ENCODE results near the gene LGALS4. TPM values are rescaled to one million over a fixed set of nuclear protein-coding genes. Genes with fewer than 3 reads are reported as not detected.
A peak's percentile ranks its signal among the peaks of the same experiment; 100 is the strongest.
"Not testable (repeated sequence)": the region's sequence is repeated elsewhere in the genome, so short reads cannot be mapped to it uniquely, and the experiment has no call there.

LGALS4 gene
- polyA plus RNA-seq, 4 donors, result 1,130 to 3,807 (median 2,480) TPM

GRCh38 chr19:38792250-38793111 is 20.3 kb downstream of the LGALS4 start:
- Histone ChIP-seq H3K36me3 (ENCODE audit: control insufficient read depth in 3 of 3, insufficient read depth in 2 of 3, low read depth in 1 of 3, low read length in 3 of 3) (no peaks in the 10 kb centered on the region), H3K4me1 (ENCODE audit: control insufficient read depth in 3 of 3, insufficient read depth in 2 of 3, low read depth in 1 of 3, low read length in 2 of 3) (peaks cover 0 to 17% (median 0%) of the 10 kb centered on the region in 3 donors), H3K27me3 (ENCODE audit: control insufficient read depth in 3 of 3, insufficient read depth in 3 of 3, low read length in 3 of 3) (no peaks in the 10 kb centered on the region), H3K27ac (ENCODE audit: low read depth in 1 of 3, low read length in 2 of 3) (peak overlapping the region in 2 of 3 donors; percentile 33 to 63), H3K4me3 (ENCODE audit: low read depth in 1 of 3, low read length in 3 of 3) (peak overlapping the region in 2 of 3 donors; percentile 16 to 42), H3K9me3 (ENCODE audit: control insufficient read depth in 2 of 2, insufficient read depth in 1 of 2, low read depth in 1 of 2, low read length in 1 of 2) (no peaks in the 10 kb centered on the region)
- 12 to 20% (median 16%) methylated on average over 58 to 66 of the region's 71 CpGs for WGBS, 3 donors
- FAIRE-seq (no peak), DNase-seq (peak in 1 of 2 donors; percentile 80)

- not testable (repeated sequence) for H3K27ac ChIP-seq (ENCODE audit: low read depth in 1 of 3, low read length in 2 of 3); FAIRE-seq; H3K36me3 ChIP-seq (ENCODE audit: control insufficient read depth in 3 of 3, insufficient read depth in 2 of 3, low read depth in 1 of 3, low read length in 3 of 3); DNase-seq; H3K9me3 ChIP-seq (ENCODE audit: control insufficient read depth in 2 of 2, insufficient read depth in 1 of 2, low read depth in 1 of 2, low read length in 1 of 2); H3K27me3 ChIP-seq (ENCODE audit: control insufficient read depth in 3 of 3, insufficient read depth in 3 of 3, low read length in 3 of 3)
- no CpG with 5 or more reads among the region's 40 CpGs for WGBS, 3 donors
- peak overlapping the region in 1 of 3 donors; percentile 22 for H3K4me3 ChIP-seq (ENCODE audit: low read depth in 1 of 3, low read length in 3 of 3)
- peaks cover 0 to 17% (median 0%) of the 10 kb centered on the region in 3 donors for H3K4me1 ChIP-seq (ENCODE audit: control insufficient read depth in 3 of 3, insufficient read depth in 2 of 3, low read depth in 1 of 3, low read length in 2 of 3)
Observed at GRCh38 chr19:38791451-38792064, 21.2 kb downstream of the LGALS4 start.

GRCh38 chr19:38790507-38791403 is 22.0 kb downstream of the LGALS4 start:
- WGBS, 3 donors, result 67 to 85% (median 78%) methylated on average over 11 to 16 of the region's 49 CpGs
- not testable (repeated sequence) for H3K27me3 ChIP-seq (ENCODE audit: control insufficient read depth in 3 of 3, insufficient read depth in 3 of 3, low read length in 3 of 3); H3K36me3 ChIP-seq (ENCODE audit: control insufficient read depth in 3 of 3, insufficient read depth in 2 of 3, low read depth in 1 of 3, low read length in 3 of 3); FAIRE-seq; H3K27ac ChIP-seq (ENCODE audit: low read depth in 1 of 3, low read length in 2 of 3); DNase-seq; H3K9me3 ChIP-seq (ENCODE audit: control insufficient read depth in 2 of 2, insufficient read depth in 1 of 2, low read depth in 1 of 2, low read length in 1 of 2)
- peak overlapping the region in 1 of 3 donors; percentile 22 for H3K4me3 ChIP-seq (ENCODE audit: low read depth in 1 of 3, low read length in 3 of 3)
- peaks cover 0 to 17% (median 0%) of the 10 kb centered on the region in 3 donors for H3K4me1 ChIP-seq (ENCODE audit: control insufficient read depth in 3 of 3, insufficient read depth in 2 of 3, low read depth in 1 of 3, low read length in 2 of 3)

- H3K4me3 ChIP-seq (ENCODE audit: low read depth in 1 of 3, low read length in 3 of 3), result no peak within 1 kb of the TSS
- no peaks in the 10 kb centered on the region for H3K27me3 ChIP-seq (ENCODE audit: control insufficient read depth in 3 of 3, insufficient read depth in 3 of 3, low read length in 3 of 3)
- DNase-seq, result peak in 1 of 2 donors; percentile 41
- H3K27ac ChIP-seq (ENCODE audit: low read depth in 1 of 3, low read length in 2 of 3), result no peak within 1 kb of the TSS
- 62 to 71% (median 69%) methylated on average over 11 to 14 of the region's 17 CpGs for WGBS, 3 donors
- no peaks in the 10 kb centered on the region for H3K36me3 ChIP-seq (ENCODE audit: control insufficient read depth in 3 of 3, insufficient read depth in 2 of 3, low read depth in 1 of 3, low read length in 3 of 3)
- H3K4me1 ChIP-seq (ENCODE audit: control insufficient read depth in 3 of 3, insufficient read depth in 2 of 3, low read depth in 1 of 3, low read length in 2 of 3), result peaks cover 0 to 20% (median 0%) of the 10 kb centered on the region in 3 donors
- peaks cover 0 to 5% of the 10 kb centered on the region in 2 donors for H3K9me3 ChIP-seq (ENCODE audit: control insufficient read depth in 2 of 2, insufficient read depth in 1 of 2, low read depth in 1 of 2, low read length in 1 of 2)
- no peak for FAIRE-seq
Observed at GRCh38 chr19:38788478-38789243, 24.1 kb downstream of the LGALS4 start, which contains the start of gene LGALS7B. TSS of gene LGALS7B (plus strand) at chr19:38789200. CDS start at chr19:38789227, 27 bp downstream.

- 85 to 95% (median 90%) methylated on average over 11 of the region's 11 CpGs for WGBS, 3 donors
- Histone ChIP-seq H3K27me3 (ENCODE audit: control insufficient read depth in 3 of 3, insufficient read depth in 3 of 3, low read length in 3 of 3) (no peaks in the 10 kb centered on the region), H3K9me3 (ENCODE audit: control insufficient read depth in 2 of 2, insufficient read depth in 1 of 2, low read depth in 1 of 2, low read length in 1 of 2) (peaks cover 0 to 5% of the 10 kb centered on the region in 2 donors), H3K4me1 (ENCODE audit: control insufficient read depth in 3 of 3, insufficient read depth in 2 of 3, low read depth in 1 of 3, low read length in 2 of 3) (peaks cover 0 to 9% (median 0%) of the 10 kb centered on the region in 3 donors), H3K4me3 (ENCODE audit: low read depth in 1 of 3, low read length in 3 of 3) (no peak overlapping the region), H3K36me3 (ENCODE audit: control insufficient read depth in 3 of 3, insufficient read depth in 2 of 3, low read depth in 1 of 3, low read length in 3 of 3) (no peaks in the 10 kb centered on the region), H3K27ac (ENCODE audit: low read depth in 1 of 3, low read length in 2 of 3) (no peak overlapping the region)
- DNase-seq (no peak), FAIRE-seq (no peak)
Observed at GRCh38 chr19:38786572-38787265, 26.0 kb downstream of the LGALS4 start.

GRCh38 chr19:38786061-38786460 is 26.7 kb downstream of the LGALS4 start:
- H3K4me3 ChIP-seq (ENCODE audit: low read depth in 1 of 3, low read length in 3 of 3); FAIRE-seq; DNase-seq; H3K9me3 ChIP-seq (ENCODE audit: control insufficient read depth in 2 of 2, insufficient read depth in 1 of 2, low read depth in 1 of 2, low read length in 1 of 2); H3K4me1 ChIP-seq (ENCODE audit: control insufficient read depth in 3 of 3, insufficient read depth in 2 of 3, low read depth in 1 of 3, low read length in 2 of 3); H3K27me3 ChIP-seq (ENCODE audit: control insufficient read depth in 3 of 3, insufficient read depth in 3 of 3, low read length in 3 of 3); H3K27ac ChIP-seq (ENCODE audit: low read depth in 1 of 3, low read length in 2 of 3); H3K36me3 ChIP-seq (ENCODE audit: control insufficient read depth in 3 of 3, insufficient read depth in 2 of 3, low read depth in 1 of 3, low read length in 3 of 3): not testable (repeated sequence)
- WGBS, 3 donors, result 85 to 98% (median 96%) methylated on average over 3 of the region's 3 CpGs

- no peak for FAIRE-seq
- Histone ChIP-seq H3K36me3 (ENCODE audit: control insufficient read depth in 3 of 3, insufficient read depth in 2 of 3, low read depth in 1 of 3, low read length in 3 of 3) (no peaks in the 10 kb centered on the region), H3K9me3 (ENCODE audit: control insufficient read depth in 2 of 2, insufficient read depth in 1 of 2, low read depth in 1 of 2, low read length in 1 of 2) (peaks cover 0 to 5% of the 10 kb centered on the region in 2 donors), H3K27me3 (ENCODE audit: control insufficient read depth in 3 of 3, insufficient read depth in 3 of 3, low read length in 3 of 3) (no peaks in the 10 kb centered on the region), H3K4me1 (ENCODE audit: control insufficient read depth in 3 of 3, insufficient read depth in 2 of 3, low read depth in 1 of 3, low read length in 2 of 3) (peaks cover 0 to 13% (median 0%) of the 10 kb centered on the region in 3 donors), H3K4me3 (ENCODE audit: low read depth in 1 of 3, low read length in 3 of 3) (no peak overlapping the region), H3K27ac (ENCODE audit: low read depth in 1 of 3, low read length in 2 of 3) (no peak overlapping the region)
- DNase-seq, result no peak
- WGBS, 3 donors, result 96 to 99% (median 98%) methylated on average over 7 of the region's 7 CpGs
Observed at GRCh38 chr19:38785187-38785699, 27.5 kb downstream of the LGALS4 start.

Measured in small intestine (tissue), 7 donors.